NCI-H774 (cell line): ENCODE measurements around the gene GGCX.
"Not testable (repeated sequence)": the region's sequence is repeated elsewhere in the genome, so short reads cannot be mapped to it uniquely, and the experiment has no call there.

Experiments used
- DNase-seq: peaks from one replicate; lab custom pipeline; 2025; lab: John Stamatoyannopoulos, UW

GGCX gene

DNA sequence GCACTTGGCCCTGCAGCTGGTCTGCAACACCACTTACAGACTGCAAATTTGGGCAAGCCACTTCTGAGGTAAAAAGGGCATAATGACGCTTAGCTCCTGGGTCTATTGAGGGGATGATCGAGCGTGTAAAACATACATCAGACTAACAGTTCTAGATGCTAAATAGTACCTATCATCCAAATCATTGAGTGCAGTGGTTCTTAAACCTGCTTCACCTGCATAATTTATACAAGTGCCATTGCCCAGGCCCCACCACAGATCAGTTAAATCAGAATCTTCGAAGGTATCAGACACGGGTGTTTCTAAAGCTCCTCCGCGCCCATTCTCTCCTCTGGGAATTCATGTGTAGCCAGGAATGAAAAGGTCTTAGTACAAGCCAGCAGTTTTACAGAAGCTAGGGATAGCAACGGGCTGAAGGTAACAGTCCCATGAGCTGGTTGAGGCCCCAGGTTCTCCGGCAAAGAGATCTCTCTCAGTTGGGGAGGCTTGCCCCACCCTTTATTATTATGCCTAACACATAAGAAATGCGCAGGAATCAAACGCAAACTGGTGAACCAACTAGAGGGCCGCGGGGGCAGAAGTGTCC lies 33.5 kb upstream of the GGCX start:
- DNase-seq = no peak

DNA sequence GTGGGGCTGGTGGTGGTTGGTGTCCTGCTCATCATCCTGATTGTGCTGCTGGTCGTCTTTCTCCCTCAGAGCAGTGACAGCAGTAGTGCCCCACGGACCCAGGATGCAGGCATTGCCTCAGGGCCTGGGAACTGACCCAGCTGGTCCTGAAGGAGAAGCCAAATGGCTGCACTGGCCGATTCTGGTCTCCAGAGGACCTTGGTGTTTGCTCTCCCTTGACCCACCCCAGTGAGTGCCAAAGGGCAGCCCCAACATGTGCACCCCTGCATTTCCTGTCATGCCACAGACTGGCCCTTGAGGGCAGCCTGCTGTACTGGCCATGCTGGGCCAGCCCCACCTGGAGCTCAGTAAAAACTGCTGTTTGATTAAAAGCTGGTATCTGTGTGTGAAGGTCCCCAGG lies 31.7 kb upstream of the GGCX start:
- DNase-seq = no peak

DNA sequence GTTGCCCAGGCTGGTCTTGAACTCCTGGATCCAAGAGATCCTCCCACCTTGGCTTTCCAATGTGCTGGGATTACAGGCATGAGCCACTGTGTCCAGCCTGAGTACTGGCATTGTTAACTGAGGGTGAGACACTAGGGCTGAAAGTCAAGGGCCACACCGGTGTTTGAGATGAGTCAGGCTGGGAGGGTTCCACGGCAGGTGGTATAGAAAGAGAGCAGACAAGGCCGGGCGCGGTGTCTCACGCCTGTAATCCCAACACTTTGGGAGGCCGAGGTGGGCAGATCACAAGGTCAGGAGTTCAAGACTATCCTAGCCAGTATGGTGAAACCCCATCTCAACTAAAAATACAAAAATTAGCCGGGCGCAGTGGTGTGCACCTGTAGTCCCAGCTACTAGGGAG lies 31.0 kb upstream of the GGCX start:
- not testable (repeated sequence) for DNase-seq

DNA sequence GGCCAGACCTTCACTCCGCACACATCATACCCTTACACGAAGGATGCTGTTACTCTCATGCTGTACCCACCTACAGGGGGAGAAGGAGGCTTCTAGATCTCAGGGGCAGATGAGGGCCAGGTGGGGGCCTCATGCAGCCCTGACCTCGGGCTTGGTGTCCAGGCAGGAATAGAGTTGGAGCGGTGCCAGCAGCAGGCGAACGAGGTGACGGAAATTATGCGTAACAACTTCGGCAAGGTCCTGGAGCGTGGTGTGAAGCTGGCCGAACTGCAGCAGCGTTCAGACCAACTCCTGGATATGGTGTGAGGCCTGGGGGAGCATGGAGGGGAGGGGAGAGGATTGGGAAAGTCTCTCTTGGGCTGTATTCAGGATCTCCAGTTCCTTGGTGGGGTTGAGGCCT lies 30.3 kb upstream of the GGCX start:
- DNase-seq = no peak

DNA sequence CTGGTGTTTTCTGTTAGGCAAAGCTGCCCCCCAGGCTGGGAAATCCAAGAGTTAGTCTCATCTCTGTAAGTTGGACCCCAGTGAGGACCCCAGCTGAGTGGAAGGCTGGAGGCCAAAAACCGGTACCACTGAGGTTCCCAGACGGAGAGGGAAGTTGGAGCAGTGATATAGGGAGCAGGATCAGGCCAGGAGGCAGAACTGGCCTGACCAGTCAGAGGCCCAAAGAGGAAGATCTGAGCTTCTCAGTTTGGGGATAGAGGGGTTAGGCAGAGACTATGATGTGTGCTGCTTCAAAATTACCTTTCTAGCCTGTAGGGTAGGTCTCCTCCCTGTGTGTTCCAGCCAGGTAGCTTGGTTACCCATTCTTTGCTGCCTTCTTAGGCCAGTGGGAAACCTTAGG lies 29.7 kb upstream of the GGCX start:
- DNase-seq = no peak

DNA sequence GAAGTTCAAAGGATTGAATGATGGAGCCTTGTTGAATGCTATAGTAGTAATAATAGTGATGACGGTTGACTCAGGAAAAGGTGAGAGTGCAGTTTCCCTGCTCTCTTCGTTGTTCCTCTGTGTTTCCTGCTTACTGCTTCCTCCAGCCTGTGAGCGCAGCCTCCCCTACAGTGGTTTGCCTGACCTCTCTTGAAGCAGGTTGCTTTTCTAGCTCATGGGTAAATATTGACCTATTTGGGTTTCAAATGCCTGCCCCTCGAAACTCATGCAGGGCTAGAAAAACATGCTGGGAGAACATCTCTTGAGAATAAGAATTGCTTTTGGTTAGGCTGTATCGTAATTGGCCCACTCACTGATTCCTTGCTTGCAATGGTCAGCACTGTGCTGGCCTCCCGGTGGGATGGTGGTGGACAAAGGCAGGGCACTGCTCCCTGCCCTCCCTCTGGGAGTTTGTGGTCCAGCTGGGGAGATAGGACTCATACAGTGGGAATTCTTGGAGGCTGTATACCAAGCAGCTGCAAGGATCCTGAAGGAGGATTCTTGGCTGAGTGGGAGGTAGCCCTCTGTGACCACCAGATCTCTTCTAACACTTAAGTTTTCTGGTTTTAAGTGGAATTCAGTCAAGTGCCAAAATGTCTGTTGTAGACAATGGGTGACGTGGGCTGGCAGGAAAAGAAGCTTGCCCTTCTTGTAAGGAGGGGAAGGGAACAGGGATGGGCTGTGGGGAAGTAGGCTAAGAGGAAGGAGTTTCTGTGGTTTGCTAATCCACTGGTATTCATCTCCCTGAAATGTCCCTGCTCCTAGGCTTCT lies 28.9 kb upstream of the GGCX start:
- peak; percentile 33 for DNase-seq

DNA sequence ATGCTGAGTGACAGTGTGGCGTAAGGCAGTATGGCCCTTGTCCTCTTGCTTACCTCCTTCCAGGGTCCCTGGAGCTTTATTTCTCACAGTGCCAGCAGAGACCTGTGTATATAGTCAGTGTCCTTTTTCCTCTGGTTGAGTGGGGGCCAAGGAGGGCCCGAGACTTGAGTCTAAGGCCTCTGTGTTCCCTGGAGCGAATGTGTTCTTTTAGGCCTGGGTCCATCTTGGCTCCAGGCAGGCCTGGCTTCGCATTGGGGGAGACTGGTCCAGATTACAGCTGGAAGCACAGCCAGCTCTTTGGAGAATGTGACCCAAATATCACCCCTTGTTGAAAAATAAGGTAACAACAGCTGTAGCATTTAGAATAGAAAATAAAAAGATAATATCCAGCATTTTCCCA lies 27.9 kb upstream of the GGCX start:
- no peak for DNase-seq

DNA sequence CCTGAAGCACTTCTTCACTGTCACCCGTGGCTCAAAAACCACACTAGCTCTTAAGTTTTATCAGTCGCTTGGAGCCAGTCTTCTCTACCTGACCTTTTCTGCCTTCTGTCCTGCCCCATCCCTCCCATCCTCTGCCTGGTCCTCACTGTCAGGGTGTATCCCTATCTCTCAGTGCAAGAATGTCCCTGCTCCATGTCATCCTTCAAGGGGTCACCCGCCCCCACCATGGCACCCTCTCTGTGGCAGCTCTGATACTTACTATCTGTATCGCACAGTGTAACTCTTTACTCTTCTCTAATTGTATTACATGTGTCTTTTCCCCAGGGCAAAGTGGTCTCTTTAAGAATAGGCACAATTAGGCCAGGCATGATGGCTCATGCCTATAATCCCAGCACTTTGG lies 27.4 kb upstream of the GGCX start:
- no peak for DNase-seq

DNA sequence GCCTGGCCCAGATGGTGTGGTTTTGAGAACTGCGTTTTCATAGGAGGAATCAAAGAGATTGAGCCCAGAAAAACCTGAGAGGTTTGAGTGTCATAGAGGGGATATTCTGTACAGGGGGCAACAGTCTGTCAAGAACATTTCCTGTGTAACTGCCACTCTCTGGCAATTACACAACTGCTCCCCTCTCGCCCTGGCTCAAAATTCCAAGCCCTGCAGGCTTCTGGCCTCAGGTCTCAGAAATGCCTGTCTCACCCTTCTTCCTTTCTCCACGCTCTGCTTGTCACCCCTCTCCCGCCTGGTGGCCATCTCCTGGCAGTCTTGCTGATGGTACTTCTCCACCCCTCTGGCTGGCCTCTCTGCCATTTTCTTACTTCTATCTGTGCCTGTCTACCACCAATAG lies 26.9 kb upstream of the GGCX start:
- DNase-seq = no peak

DNA sequence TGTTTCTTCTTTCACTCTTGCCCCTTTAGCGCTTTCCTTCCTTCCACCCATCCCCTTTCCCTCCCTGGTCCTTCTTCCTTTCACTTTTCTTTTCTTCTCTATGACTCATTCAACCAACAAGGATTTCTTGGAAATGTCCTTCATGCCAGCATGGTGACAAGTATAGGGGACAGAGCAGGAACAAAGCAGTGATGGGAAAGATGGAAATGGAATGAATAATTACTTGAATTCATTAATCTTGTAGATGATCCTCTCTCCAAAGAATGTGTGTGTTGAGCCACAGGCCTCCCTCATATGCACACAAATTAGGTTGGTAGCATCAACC lies 24.4 kb upstream of the GGCX start:
- DNase-seq = no peak

DNA sequence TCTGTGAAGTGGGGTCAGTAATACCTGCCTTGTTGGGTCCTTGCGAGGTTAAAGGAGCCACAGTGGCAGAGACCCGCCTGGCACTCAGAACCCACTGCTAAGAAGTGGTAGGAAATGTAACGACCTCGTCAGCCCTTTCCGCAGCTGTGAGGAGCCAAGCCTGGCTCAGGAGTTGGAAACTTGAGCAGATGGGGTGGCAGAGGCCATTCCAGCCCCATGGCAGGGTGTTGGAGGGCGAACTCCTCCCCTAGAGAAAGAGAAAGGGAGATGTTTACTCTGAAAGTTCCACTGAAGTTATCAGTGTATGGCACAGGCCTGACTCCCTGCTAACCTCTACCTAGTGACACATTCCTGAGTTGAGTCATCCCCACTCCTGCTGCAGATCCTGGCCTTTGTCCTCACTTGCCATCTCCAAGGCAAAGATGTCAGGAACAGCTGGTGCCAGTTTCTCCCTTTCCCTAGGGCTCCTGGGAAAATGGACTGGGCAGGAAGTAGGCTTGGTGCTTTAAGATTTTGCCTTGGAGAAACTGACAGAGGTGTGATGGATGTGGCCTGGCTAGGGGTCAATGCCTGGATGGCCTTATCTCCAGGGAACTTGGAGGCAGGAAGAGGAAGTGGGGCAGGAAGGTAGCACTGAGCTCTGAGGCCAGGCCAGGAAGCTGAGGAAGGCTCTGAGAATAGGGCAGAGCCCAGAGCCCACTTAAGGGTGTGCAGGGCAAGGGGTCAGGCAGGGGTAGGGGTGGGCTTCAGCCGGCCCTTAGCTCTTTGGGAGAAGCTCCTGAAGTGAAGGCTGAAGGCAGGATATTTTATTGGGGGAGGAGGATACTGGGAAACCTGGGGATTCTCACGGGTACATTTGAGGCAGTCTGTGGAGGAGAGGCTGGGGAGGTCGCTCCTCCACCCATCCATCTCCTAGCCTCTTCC lies 23.8 kb upstream of the GGCX start:
- DNase-seq = no peak

DNA sequence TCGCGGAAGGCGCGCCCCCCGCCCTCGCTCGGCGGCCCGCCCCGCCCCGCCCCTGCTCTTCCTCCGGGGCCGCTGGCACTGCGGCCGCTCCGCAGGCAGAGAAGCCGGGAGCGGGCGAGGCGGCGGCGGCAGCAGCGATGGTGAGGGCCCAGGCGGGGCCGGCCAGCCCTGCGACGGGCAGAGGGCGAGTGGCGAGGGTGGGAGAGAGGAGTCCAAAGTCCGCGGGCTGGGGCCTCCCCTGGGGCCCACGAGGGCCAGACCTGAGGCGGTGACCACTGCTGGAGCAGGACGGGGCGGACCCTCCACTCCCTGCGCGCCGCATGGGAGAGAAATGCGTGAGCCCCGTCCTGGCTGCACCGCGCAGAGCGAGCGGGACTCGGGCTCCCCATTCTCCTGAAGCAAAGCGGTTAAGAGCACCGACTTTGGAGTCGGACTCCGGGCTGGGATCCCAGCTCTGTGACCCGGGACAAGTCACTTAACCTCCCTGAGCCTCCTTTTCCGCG lies 23.1 kb upstream of the GGCX start, which contains the start of gene VAMP5:
Gene VAMP5, plus strand, starts transcription at position 78 of the 503 bp plus-strand sequence. Its CDS starts 60 bp downstream, at position 138.
- no peak for DNase-seq

DNA sequence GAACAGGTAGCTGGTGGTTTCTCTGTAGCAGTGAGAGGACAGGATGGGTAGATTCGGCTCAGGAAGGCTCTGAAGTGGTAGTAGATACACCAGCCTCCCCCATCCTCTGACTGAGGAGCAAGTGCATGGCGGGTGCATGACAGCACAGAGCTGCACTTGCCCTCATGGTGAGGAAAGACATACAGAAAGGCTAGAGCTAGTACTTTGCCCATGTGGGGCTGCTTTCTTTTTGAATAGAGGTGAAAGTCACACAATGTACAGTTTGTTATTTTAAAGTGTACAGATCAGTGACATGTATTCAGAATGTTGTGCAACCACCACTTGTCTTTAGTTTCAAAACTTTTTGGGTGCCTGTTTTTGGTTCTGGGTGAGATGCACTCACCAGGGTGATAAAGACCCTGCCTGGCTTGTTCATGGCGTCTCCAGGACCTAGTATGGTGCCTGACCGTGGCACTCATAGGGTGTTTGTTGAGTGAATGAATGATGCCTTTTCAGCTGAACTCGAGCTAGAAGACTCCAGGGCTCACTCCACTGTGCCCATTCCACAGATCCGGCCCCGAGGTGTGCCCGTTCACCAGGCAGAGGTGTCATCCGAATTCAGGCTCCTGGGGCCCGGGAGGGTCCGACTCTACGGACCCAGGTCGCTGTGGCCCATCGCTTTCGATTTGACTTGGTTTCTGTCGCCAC lies 22.5 kb upstream of the GGCX start:
- no peak for DNase-seq

DNA sequence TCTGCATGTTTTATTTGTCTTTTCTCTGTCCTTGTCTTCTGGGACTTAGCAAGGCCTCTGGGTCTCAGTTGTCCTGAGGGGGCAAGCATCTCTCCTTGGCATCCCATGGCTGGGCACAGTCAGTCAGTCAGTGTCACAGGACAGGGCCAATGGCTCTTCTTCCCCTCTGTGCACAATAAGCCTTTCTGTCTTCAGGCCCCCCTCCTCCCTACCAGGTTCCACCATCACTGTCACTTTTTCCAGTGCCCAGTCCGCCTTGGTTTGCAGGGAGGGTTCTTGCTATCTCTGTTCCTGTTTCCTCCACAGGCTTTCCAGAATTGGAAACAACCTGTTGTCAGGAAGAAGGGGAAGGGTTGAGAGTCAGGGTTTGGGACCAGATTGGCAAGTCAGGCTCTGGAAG lies 21.2 kb upstream of the GGCX start:
- no peak for DNase-seq

DNA sequence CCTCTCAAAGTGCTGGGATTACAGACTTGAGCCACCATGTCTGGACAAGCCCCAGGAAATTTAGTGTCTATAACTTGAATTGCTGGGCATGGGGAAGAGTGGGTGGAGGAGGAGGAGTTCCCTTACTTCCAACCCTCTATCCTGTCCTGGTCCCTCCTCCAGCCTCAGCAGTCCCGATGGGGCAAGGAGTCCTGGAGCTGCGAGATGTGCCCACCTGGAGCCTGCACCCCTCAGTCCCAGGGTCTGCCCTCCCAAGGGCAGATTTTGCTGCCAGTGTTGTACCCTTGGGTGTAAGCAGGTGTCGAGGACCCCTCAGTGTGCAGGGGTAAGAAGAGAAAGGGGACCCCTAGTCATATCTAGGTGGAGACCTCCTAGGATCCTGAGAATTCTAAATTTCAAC lies 18.9 kb upstream of the GGCX start:
- DNase-seq = no peak

DNA sequence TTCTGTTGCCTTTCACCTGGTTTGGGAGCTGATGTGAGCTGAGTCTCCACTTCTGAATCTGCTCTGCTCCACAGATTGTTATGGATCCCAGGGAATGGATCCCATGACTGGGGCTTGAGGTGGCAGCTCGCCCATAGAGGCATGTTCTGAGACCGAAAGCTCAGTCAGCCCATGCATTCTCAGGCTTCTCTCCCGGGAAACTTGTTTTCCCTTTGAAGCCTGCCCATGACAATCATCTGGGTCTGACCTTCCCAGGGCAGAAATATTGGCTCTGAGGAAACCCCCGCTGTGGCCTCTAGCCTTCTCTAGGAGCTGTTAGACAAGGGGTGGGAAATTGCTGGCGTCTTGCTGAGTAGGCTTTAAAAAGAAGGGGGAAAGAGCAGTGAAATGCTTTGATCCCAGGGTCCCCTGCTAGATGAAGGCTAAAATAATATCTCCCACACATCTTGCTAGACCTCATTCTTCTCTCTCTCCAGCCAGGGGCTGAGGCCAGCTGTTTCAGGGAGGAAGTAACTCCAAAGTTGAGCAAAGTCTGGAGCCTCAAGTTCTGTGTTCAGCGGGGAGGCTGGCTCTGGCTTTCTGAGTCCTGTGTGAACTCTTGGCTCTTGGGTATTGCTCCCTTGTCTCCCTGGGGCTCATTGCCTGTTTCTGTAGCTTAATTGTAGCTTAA lies 18.1 kb upstream of the GGCX start:
- DNase-seq = no peak

DNA sequence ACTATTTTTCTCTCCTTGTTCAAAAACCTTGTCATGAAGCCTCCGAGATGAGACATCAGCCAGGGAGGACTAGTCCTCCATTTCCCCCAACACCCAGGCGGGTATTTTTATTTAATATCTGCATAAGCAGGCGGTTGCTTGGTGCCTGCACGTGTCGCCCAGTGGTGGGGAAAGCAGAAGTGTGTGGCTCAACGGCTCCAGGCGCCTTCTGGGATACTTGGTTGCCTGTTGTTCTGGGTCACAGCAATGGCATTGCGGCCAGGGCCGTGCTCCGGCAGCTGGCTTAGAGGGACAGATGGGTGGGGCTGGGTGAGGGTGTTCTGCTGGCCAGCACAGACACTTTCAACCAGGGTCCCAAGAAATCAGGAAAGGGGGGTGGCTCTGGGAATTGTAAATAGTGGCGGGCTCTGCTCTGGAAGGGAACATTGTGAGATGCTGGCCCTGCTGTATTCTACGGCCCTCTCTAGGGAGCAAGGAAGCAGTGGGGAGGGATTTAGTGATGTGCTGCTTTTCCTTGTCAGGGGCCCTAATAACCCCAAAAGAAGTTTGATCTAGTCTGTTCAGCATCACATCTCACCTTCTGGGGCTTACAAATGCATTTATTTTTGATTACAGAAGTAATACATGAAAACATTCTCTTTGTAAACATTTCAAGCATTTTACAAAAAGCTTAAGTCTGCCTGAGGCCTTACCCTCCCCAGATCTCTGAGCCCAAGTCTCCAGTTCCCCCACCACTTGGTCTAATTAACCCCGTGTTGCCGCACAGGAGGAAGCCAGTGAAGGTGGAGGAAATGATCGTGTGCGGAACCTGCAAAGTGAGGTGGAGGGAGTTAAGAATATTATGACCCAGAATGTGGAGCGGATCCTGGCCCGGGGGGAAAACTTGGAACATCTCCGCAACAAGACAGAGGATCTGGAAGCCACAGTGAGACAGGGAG lies 17.2 kb upstream of the GGCX start:
- DNase-seq = no peak

DNA sequence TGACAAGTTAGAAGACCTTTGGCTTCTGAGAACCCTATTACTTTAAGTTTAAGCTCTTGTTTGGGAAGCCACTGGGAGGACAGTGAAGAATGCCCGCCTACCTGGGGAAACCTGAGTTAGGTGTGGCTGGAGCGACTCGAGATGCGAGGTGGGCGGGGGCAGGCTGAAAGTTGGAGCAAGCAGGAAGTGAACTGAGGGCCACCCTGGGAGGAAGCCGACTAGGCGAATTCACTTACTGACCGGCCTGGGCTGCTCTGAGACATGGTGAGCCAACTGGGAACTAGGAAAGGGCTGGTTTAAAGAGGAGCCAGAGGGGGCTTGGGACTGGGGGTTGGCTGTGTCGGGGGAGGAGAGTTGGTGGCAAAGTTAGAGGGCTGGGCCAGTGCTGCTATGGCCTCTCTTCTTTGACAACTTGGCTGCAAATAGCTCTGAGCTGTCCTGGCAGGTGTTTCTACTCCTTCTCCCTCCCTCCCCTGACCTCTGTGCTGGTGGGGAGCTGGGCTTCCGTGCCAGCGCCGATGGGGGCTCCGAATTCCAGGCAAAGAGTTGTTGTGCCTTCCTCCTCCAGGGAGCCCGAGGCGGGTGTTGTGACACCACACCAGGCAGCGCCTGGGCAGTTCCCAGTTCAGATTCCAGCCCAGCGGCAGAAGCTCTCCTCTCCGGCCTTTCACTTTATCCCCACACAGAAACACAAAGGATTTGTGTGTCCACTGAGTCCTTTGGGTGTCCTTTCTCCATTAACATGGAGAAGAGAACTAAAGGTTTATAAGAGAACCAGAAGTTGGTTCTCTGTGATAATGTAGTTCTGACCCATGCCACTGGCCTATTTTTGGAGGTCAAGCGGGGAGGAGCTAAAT lies 16.3 kb upstream of the GGCX start, which contains the start of gene VAMP8:
Gene VAMP8, plus strand, starts transcription at position 201 of the 857 bp plus-strand sequence. Its CDS starts 61 bp downstream, at position 262.
- peak; percentile 17 for DNase-seq

DNA sequence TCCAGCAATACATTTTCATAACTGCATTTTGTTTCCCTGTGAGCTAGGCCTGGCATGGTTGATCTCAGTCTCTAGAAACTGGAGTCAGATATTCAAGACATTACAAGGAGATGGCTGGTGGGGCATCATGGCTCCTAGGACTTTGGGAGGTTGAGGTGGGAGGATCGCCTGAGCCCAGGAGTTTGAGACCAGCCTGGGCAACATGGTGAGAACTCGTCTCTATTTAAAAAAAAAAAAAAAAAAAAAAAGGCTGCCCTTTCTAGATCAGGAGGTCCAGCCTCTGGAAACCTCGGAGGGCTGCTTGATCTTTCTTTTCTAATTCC lies 15.7 kb upstream of the GGCX start:
- DNase-seq = no peak
